Astrocyte (in vitro differentiated cells and primary cell): ENCODE results near the gene ARID5B. TPM values are rescaled to one million over a fixed set of nuclear protein-coding genes. Genes with fewer than 3 reads are reported as not detected.

Experiments used
- DNase-seq: peaks from one replicate; pipeline ENCODE4 v3.0.0-alpha.2; 2010; ENCODE audit warnings: low read depth
- FAIRE-seq: peaks from 2 replicates; lab custom pipeline; 2011; peaks lifted over from hg19 to GRCh38; lab: Jason Lieb, UNC
- H2AFZ ChIP-seq: 2 replicates; pipeline ENCODE4 v1.6.0; 2012; ENCODE audit warnings: low read depth, low read length, inconsistent platforms
- H3K27ac ChIP-seq: 2 replicates; pipeline ENCODE4 v1.5.1; 2011; ENCODE audit warnings: low read depth, low read length, inconsistent platforms
- H3K27me3 ChIP-seq: 2 replicates; pipeline ENCODE4 v1.6.0; 2011; ENCODE audit warnings: low read length, inconsistent platforms; ENCODE audit not compliant: insufficient read depth
- H3K36me3 ChIP-seq: 2 replicates; pipeline ENCODE4 v1.5.1; 2011; ENCODE audit warnings: low read length, inconsistent platforms; ENCODE audit not compliant: insufficient read depth
- H3K4me1 ChIP-seq: 2 replicates; pipeline ENCODE4 v1.5.1; 2011; ENCODE audit warnings: low read length, inconsistent platforms; ENCODE audit not compliant: insufficient read depth
- H3K4me2 ChIP-seq: 2 replicates; pipeline ENCODE4 v1.6.0; 2012; ENCODE audit warnings: low read length, inconsistent platforms
- H3K4me3 ChIP-seq: 2 replicates; pipeline ENCODE4 v1.5.1; 2011; ENCODE audit warnings: low read depth, mild to moderate bottlenecking, low read length, inconsistent platforms; ENCODE audit not compliant: insufficient read depth
- H3K79me2 ChIP-seq: 2 replicates; pipeline ENCODE4 v1.6.0; 2012; ENCODE audit warnings: mild to moderate bottlenecking, low read length, inconsistent platforms; ENCODE audit not compliant: insufficient read depth
- H3K9ac ChIP-seq: 2 replicates; pipeline ENCODE4 v1.6.0; 2012; ENCODE audit warnings: mild to moderate bottlenecking, low read length, inconsistent platforms
- H3K9me3 ChIP-seq: 2 replicates; pipeline ENCODE4 v1.5.1; 2012; ENCODE audit warnings: low read depth, mild to moderate bottlenecking, low read length, inconsistent platforms; ENCODE audit not compliant: insufficient read depth
- H4K20me1 ChIP-seq: 2 replicates; pipeline ENCODE4 v1.6.0; 2012; ENCODE audit warnings: low read length, inconsistent platforms; ENCODE audit not compliant: insufficient read depth
- H3K27ac Mint-ChIP-seq: one replicate; pipeline ENCODE4 v1.8.0; 2021; ENCODE audit warnings: mild to moderate bottlenecking, mixed read lengths; ENCODE audit not compliant: unreplicated experiment
- H3K27me3 Mint-ChIP-seq: one replicate; pipeline ENCODE4 v1.8.0; 2021; ENCODE audit warnings: low read depth, mixed read lengths; ENCODE audit not compliant: unreplicated experiment
- H3K36me3 Mint-ChIP-seq: one replicate; pipeline ENCODE4 v1.8.0; 2021; ENCODE audit warnings: low read depth, mixed read lengths; ENCODE audit not compliant: unreplicated experiment
- H3K4me1 Mint-ChIP-seq: one replicate; pipeline ENCODE4 v1.8.0; 2021; ENCODE audit warnings: low read depth, mixed read lengths; ENCODE audit not compliant: unreplicated experiment
- H3K4me3 Mint-ChIP-seq: one replicate; pipeline ENCODE4 v1.8.0; 2021; ENCODE audit warnings: mild to moderate bottlenecking, moderate library complexity, mixed read lengths; ENCODE audit not compliant: unreplicated experiment
- H3K9me3 Mint-ChIP-seq: one replicate; pipeline ENCODE4 v1.8.0; 2021; ENCODE audit warnings: mild to moderate bottlenecking, mixed read lengths; ENCODE audit not compliant: unreplicated experiment
- CTCF ChIP-seq: IDR thresholded peaks from 2 replicates; pipeline ENCODE4 v1.5.1; 2011; ENCODE audit warnings: low read depth, mild to moderate bottlenecking, inconsistent platforms, low read length, moderate library complexity; ENCODE audit not compliant: insufficient read depth
- EZH2 ChIP-seq: IDR thresholded peaks from 2 replicates; pipeline ENCODE4 v1.6.1; 2012; ENCODE audit warnings: mild to moderate bottlenecking, low read length, inconsistent platforms; ENCODE audit not compliant: insufficient read depth
- total RNA-seq: library from RNA; stranded (reverse); gene quantifications from 2 replicates; pipeline ENCODE4 v1.2.1, GENCODE V29; 2021

Gene ARID5B
- total RNA-seq, 1 donor from 2014 or later = 66.0 TPM

DNA sequence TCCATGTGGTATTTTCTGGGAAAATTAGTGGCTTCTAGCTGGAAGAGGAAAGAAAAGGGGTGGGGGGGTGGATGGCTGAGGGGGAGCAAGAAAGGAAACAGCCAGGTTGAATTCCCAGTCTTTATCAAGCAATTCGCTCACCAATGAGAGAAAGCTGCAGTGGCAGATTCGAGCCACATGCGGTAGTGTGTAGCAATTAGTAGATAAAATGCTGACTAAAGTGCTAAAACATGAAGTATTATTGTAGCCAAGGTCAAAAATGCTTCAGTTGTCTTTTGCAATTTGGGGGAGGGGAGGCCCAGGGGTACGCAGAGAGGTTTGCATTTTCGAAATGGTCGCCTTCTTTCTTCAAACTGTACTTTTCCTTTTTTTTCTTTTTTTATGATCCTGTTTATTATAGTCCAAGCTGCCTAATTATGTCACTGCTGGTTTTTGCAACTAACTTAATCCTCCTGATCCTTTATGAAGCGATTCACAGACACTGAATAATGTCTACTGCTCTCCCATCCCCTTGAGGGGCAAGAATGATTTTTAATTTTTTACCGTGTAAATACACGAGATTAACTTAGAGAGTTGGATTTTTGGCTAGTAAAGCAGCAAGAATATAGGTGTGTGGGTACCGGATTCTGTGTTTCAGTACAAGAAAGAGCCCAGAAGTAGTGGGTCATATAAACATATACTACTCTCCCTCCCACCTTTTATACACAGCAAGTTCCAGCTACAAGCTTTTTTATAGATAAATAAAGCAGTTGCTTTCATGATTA, 3.6 kb upstream of the ARID5B start:
- H3K27me3 ChIP-seq = no peaks in the 10 kb centered on the region
- H3K9me3 ChIP-seq = no peaks in the 10 kb centered on the region
- peak overlapping the region; percentile 40 for H3K4me3 ChIP-seq
- peak overlapping the region; percentile 88 for H3K27ac Mint-ChIP-seq
- H3K4me2 ChIP-seq = peak overlapping the region; percentile 98
- no peaks in the 10 kb centered on the region for H3K27me3 Mint-ChIP-seq
- H3K36me3 ChIP-seq = no peaks in the 10 kb centered on the region
- peak overlapping the region; percentile 78 for H2AFZ ChIP-seq
- no peak for FAIRE-seq
- H3K36me3 Mint-ChIP-seq = no peaks in the 10 kb centered on the region
- TF ChIP-seq CTCF (peak; percentile 39), EZH2 (no peak)
- peak overlapping the region; percentile 73 for H3K4me3 Mint-ChIP-seq
- H3K79me2 ChIP-seq = peaks cover 12% of the 10 kb centered on the region
- peak overlapping the region; percentile 57 for H3K27ac ChIP-seq
- peak; percentile 63 for DNase-seq
- peak overlapping the region; percentile 70 for H3K9ac ChIP-seq
- peaks cover 32% of the 10 kb centered on the region for H3K4me1 ChIP-seq
- no peaks in the 10 kb centered on the region for H4K20me1 ChIP-seq
- H3K9me3 Mint-ChIP-seq = no peaks in the 10 kb centered on the region
- H3K4me1 Mint-ChIP-seq = peaks cover 29% of the 10 kb centered on the region

DNA sequence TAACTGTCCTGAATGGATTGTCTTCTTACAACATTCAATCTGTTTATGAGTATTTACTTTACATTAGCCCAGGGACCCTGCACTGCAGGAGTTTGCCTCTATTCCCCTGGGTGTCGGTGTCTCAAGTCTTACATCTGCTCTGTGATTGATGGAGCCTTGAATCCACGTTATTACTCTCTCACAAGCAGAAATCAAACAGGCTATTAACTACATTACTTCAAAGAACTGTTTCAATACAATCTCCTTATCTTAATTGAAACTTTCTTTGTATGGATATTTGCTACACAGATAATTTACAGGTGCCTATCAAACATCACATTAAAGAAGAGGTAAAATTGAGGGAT, 3.1 kb upstream of the ARID5B start:
- FAIRE-seq (no peak), DNase-seq (no peak)
- peak overlapping the region; percentile 70 for H3K4me3 Mint-ChIP-seq
- Histone ChIP-seq H3K4me3 (no peak overlapping the region), H3K4me2 (peak overlapping the region; percentile 98), H3K27ac (peak overlapping the region; percentile 57), H3K79me2 (peaks cover 17% of the 10 kb centered on the region), H3K27me3 (no peaks in the 10 kb centered on the region), H4K20me1 (no peaks in the 10 kb centered on the region), H3K9ac (peak overlapping the region; percentile 28), H2AFZ (no peak overlapping the region), H3K4me1 (peaks cover 32% of the 10 kb centered on the region), H3K36me3 (no peaks in the 10 kb centered on the region), H3K9me3 (no peaks in the 10 kb centered on the region)
- peak overlapping the region; percentile 83 for H3K27ac Mint-ChIP-seq
- H3K9me3 Mint-ChIP-seq = no peaks in the 10 kb centered on the region
- peaks cover 29% of the 10 kb centered on the region for H3K4me1 Mint-ChIP-seq
- H3K27me3 Mint-ChIP-seq = no peaks in the 10 kb centered on the region
- no peak for TF ChIP-seq EZH2
- no peak for TF ChIP-seq CTCF
- no peaks in the 10 kb centered on the region for H3K36me3 Mint-ChIP-seq

DNA sequence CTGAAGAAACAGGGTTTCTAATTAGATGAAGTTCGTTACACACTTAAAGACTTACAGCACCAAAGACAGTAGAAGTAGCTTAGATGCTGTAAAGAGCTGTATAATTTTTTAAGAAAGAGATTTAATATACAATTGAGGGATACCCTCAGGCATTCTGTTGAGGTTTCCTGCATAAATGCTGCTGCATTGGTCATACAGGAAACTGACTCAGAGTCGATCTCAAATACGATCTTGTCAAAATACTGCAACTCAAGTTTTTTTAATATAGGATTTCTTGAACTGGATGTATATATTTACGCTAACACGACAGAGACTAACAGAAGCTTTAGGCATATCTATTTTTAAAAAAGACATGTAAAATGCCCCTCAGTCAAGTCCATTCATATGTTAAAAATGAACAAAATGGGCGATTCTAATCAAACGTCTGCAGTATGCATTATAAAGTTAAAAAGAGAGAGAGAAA, 2.4 kb upstream of the ARID5B start:
- H3K9me3 ChIP-seq = no peaks in the 10 kb centered on the region
- no peaks in the 10 kb centered on the region for H3K36me3 ChIP-seq
- peaks cover 22% of the 10 kb centered on the region for H3K79me2 ChIP-seq
- no peak for TF ChIP-seq CTCF
- no peak for TF ChIP-seq EZH2
- peak overlapping the region; percentile 98 for H3K4me2 ChIP-seq
- peaks cover 33% of the 10 kb centered on the region for H3K4me1 ChIP-seq
- peak; percentile 75 for FAIRE-seq
- H4K20me1 ChIP-seq = peaks cover 2% of the 10 kb centered on the region
- Mint-ChIP-seq H3K9me3 (no peaks in the 10 kb centered on the region), H3K27me3 (no peaks in the 10 kb centered on the region), H3K36me3 (no peaks in the 10 kb centered on the region), H3K27ac (peak overlapping the region; percentile 68), H3K4me3 (peak overlapping the region; percentile 74), H3K4me1 (peaks cover 29% of the 10 kb centered on the region)
- no peak overlapping the region for H2AFZ ChIP-seq
- DNase-seq = peak; percentile 61
- peak overlapping the region; percentile 91 for H3K27ac ChIP-seq
- H3K27me3 ChIP-seq = no peaks in the 10 kb centered on the region
- peak overlapping the region; percentile 95 for H3K9ac ChIP-seq
- peak overlapping the region; percentile 91 for H3K4me3 ChIP-seq
